CD4-positive, alpha-beta T cell (primary cell): ENCODE measurements around the gene NTRK2. TPM values are rescaled to one million over a fixed set of nuclear protein-coding genes. Genes with fewer than 3 reads are reported as not detected.

Source experiments
- ATAC-seq: fragments of 200-7000 bp; cut with Tn5 transposase; one replicate; pipeline ENCODE4 v1.10.0; 2022; ENCODE audit warnings: mild to moderate bottlenecking; ENCODE audit not compliant: poor library complexity
- CTCF ChIA-PET: fragments of 350-600 bp; sonication (Branson Sonifier 250); formaldehyde crosslinking; loops from one replicate; lab custom pipeline; 2021; ENCODE audit warnings: antibody characterized with exemption, inconsistent platforms; lab: Charles Lee
- POLR2A ChIA-PET: fragments of 350-600 bp; sonication (Branson Sonifier 250); formaldehyde crosslinking; loops from one replicate; lab custom pipeline; 2021; ENCODE audit warnings: antibody characterized with exemption, inconsistent platforms; lab: Charles Lee
- DNase-seq, 14 experiments: peaks; one replicate each; pipeline ENCODE4 v3.0.0-alpha.2; 2013 to 2020; ENCODE audit warnings: mixed read lengths in 2 of 14
- H3K27ac ChIP-seq, 2 donors: one replicate each; pipeline versions ENCODE4 v1.5.1 to v1.7.0; 2013; ENCODE audit warnings: low read length in 2 of 2, low read depth in 1 of 2, mild to moderate bottlenecking in 1 of 2
- H3K27me3 ChIP-seq, 2 experiments: 1 replicate in 1 of 2; 2 replicates in 1 of 2; pipeline versions ENCODE4 v1.6.1 to v1.7.0; 2013; ENCODE audit warnings: low read length in 2 of 2, control low read depth in 1 of 2, mild to moderate bottlenecking in 1 of 2, moderate library complexity in 1 of 2; ENCODE audit not compliant: insufficient read depth in 2 of 2, control insufficient read depth in 1 of 2
- H3K36me3 ChIP-seq: one replicate; pipeline ENCODE4 v1.6.1; 2013; ENCODE audit warnings: low read length, control low read depth; ENCODE audit not compliant: insufficient read depth
- H3K4me1 ChIP-seq: one replicate; pipeline ENCODE4 v1.6.1; 2013; ENCODE audit warnings: low read length, control low read depth; ENCODE audit not compliant: insufficient read depth
- H3K4me3 ChIP-seq: one replicate; pipeline ENCODE4 v1.5.1; 2013; ENCODE audit warnings: mild to moderate bottlenecking, low read length, moderate library complexity
- H3K9me3 ChIP-seq, 2 experiments: 1 replicate in 1 of 2; 2 replicates in 1 of 2; pipeline versions ENCODE4 v1.6.1 to v1.7.0; 2013; ENCODE audit warnings: low read length in 2 of 2, mild to moderate bottlenecking in 2 of 2, control low read depth in 1 of 2, moderate library complexity in 1 of 2; ENCODE audit not compliant: control insufficient read depth in 1 of 2, insufficient read depth in 1 of 2
- H3K27ac Mint-ChIP-seq: one replicate; pipeline ENCODE4 v1.8.0; 2020; ENCODE audit warnings: mixed read lengths
- H3K27me3 Mint-ChIP-seq: one replicate; pipeline ENCODE4 v1.8.0; 2021; ENCODE audit warnings: mixed read lengths
- H3K36me3 Mint-ChIP-seq: one replicate; pipeline ENCODE4 v1.8.0; 2021; ENCODE audit warnings: low read depth, mixed read lengths
- H3K4me1 Mint-ChIP-seq: one replicate; pipeline ENCODE4 v1.8.0; 2021; ENCODE audit warnings: low read depth, mixed read lengths
- H3K4me3 Mint-ChIP-seq: one replicate; pipeline ENCODE4 v1.8.0; 2020; ENCODE audit warnings: mild to moderate bottlenecking, mixed read lengths
- H3K9me3 Mint-ChIP-seq: one replicate; pipeline ENCODE4 v1.8.0; 2020; ENCODE audit warnings: mixed read lengths
- CTCF ChIP-seq: fragments of 200-600 bp; IDR thresholded peaks from one replicate; pipeline ENCODE4 v1.8.0; 2022; ENCODE audit warnings: antibody characterized with exemption, mild to moderate bottlenecking
- intact Hi-C, 2 experiments: fragments of 100-400 bp; cut with DNase I in 1 of 2; cut with micrococcal nuclease in 1 of 2; formaldehyde crosslinking; loops; one replicate each; pipeline versions ENCODE4 v1.15.1 to v1.9.0; 2023 to 2025; cut with DNase I, micrococcal nuclease
- total RNA-seq, 174 experiments: library from RNA in 2 of 174; stranded (reverse) in 2 of 174; gene quantifications; one replicate each; pipeline ENCODE4 v1.2.3 and lab custom pipeline; 2021 to 2026

NTRK2 gene
- total RNA-seq, 2 experiments from 2014 or later: 0.06 to 0.14 TPM

GRCh38 chr9:84807870-84808390 is 138.4 kb downstream of the NTRK2 start:
- Histone ChIP-seq H3K27ac (no peak overlapping the region), H3K9me3 (no peaks in the 10 kb centered on the region), H3K4me3 (no peak overlapping the region), H3K4me1 (no peaks in the 10 kb centered on the region), H3K27me3 (no peaks in the 10 kb centered on the region), H3K36me3 (no peaks in the 10 kb centered on the region)
- H3K9me3 Mint-ChIP-seq: no peaks in the 10 kb centered on the region
- CTCF ChIA-PET: no interaction called here
- no peaks in the 10 kb centered on the region for H3K4me1 Mint-ChIP-seq
- H3K36me3 Mint-ChIP-seq: no peaks in the 10 kb centered on the region
- DNase-seq (no peak), ATAC-seq (no peak)
- intact Hi-C loops: no loop called here
- POLR2A ChIA-PET: no interaction called here
- H3K4me3 Mint-ChIP-seq: no peak overlapping the region
- H3K27ac Mint-ChIP-seq: no peak overlapping the region
- no peak for TF ChIP-seq CTCF
- peaks cover 10% of the 10 kb centered on the region for H3K27me3 Mint-ChIP-seq

- Histone ChIP-seq H3K4me3 (no peak overlapping the region), H3K27me3 (no peaks in the 10 kb centered on the region), H3K9me3 (no peaks in the 10 kb centered on the region), H3K27ac (no peak overlapping the region), H3K36me3 (no peaks in the 10 kb centered on the region), H3K4me1 (no peaks in the 10 kb centered on the region)
- ChIA-PET POLR2A (no interaction called here), CTCF (no interaction called here)
- no peaks in the 10 kb centered on the region for H3K9me3 Mint-ChIP-seq
- H3K4me1 Mint-ChIP-seq: no peaks in the 10 kb centered on the region
- H3K27me3 Mint-ChIP-seq: peaks cover 10% of the 10 kb centered on the region
- intact Hi-C loops: no loop called here
- TF ChIP-seq CTCF: no peak
- H3K27ac Mint-ChIP-seq: no peak overlapping the region
- ATAC-seq (no peak), DNase-seq (no peak)
- H3K36me3 Mint-ChIP-seq: no peaks in the 10 kb centered on the region
- no peak overlapping the region for H3K4me3 Mint-ChIP-seq
These were observed 138.9 kb downstream of the NTRK2 start for GRCh38 chr9:84808416-84808815.

- no peak for TF ChIP-seq CTCF
- ATAC-seq (no peak), DNase-seq (no peak)
- no peaks in the 10 kb centered on the region for H3K9me3 Mint-ChIP-seq
- CTCF ChIA-PET: no interaction called here
- intact Hi-C loops: no loop called here
- Histone ChIP-seq H3K27me3 (no peaks in the 10 kb centered on the region), H3K4me1 (no peaks in the 10 kb centered on the region), H3K9me3 (no peaks in the 10 kb centered on the region), H3K27ac (no peak overlapping the region), H3K4me3 (no peak overlapping the region), H3K36me3 (no peaks in the 10 kb centered on the region)
- H3K27me3 Mint-ChIP-seq: peaks cover 10% of the 10 kb centered on the region
- no peaks in the 10 kb centered on the region for H3K36me3 Mint-ChIP-seq
- no peak overlapping the region for H3K4me3 Mint-ChIP-seq
- no peaks in the 10 kb centered on the region for H3K4me1 Mint-ChIP-seq
- H3K27ac Mint-ChIP-seq: no peak overlapping the region
- POLR2A ChIA-PET: no interaction called here
These were observed 141.7 kb downstream of the NTRK2 start for GRCh38 chr9:84811072-84811750.
